ENCODE data around the gene VAV1.
A peak's percentile ranks its signal among the peaks of the same experiment; 100 is the strongest.

VAV1 gene

GRCh38 chr19:6738787-6739389, 33.6 kb upstream of the VAV1 start:
- TF ChIP-seq CTCF (IDR thresholded peaks at IDR 0.05; ENCODE audit: low read depth, low read length) = no peak; the same call in 1 of the 2 replicates
- peak overlapping the region; percentile 23; the same call in 1 of the 2 replicates for H3K4me3 ChIP-seq (ENCODE audit: low read depth, low read length)

GRCh38 chr19:6739390-6739882, 33.1 kb upstream of the VAV1 start, which contains the start of gene TRIP10:
TSS of gene TRIP10 (plus strand) at chr19:6739680. CDS start at chr19:6739762, 82 bp downstream.
- peak within 1 kb of the TSS; percentile 87 for H3K4me3 ChIP-seq (ENCODE audit: low read depth, low read length)
- no peak for TF ChIP-seq CTCF (IDR thresholded peaks at IDR 0.05; ENCODE audit: low read depth, low read length)

GRCh38 chr19:6739883-6740588, 32.5 kb upstream of the VAV1 start:
- H3K4me3 ChIP-seq (ENCODE audit: low read depth, low read length) = peak overlapping the region; percentile 87
- no peak for TF ChIP-seq CTCF (IDR thresholded peaks at IDR 0.05; ENCODE audit: low read depth, low read length)

- TF ChIP-seq CTCF (IDR thresholded peaks at IDR 0.05; ENCODE audit: low read depth, low read length) = no peak
- H3K4me3 ChIP-seq (ENCODE audit: low read depth, low read length) = peak overlapping the region; percentile 87
Observed at GRCh38 chr19:6740589-6741343, 31.7 kb upstream of the VAV1 start.

- TF ChIP-seq CTCF (IDR thresholded peaks at IDR 0.05; ENCODE audit: low read depth, low read length) = no peak
- no peak overlapping the region for H3K4me3 ChIP-seq (ENCODE audit: low read depth, low read length)
Observed at GRCh38 chr19:6743066-6743465, 29.4 kb upstream of the VAV1 start.

GRCh38 chr19:6743714-6744380, 28.7 kb upstream of the VAV1 start:
- peak overlapping the region; percentile 29; the same call in 1 of the 2 replicates for H3K4me3 ChIP-seq (ENCODE audit: low read depth, low read length)
- no peak for TF ChIP-seq CTCF (IDR thresholded peaks at IDR 0.05; ENCODE audit: low read depth, low read length)

Measured in WI38 (cell line).